HG03064 (cell line): Measurements from ENCODE around the gene TTC28.
"Not testable (repeated sequence)": the region's sequence is repeated elsewhere in the genome, so short reads cannot be mapped to it uniquely, and the experiment has no call there.

Experiments used
- ATAC-seq: cut with Tn5 transposase; IDR thresholded peaks from one replicate; pipeline ENCODE4 v1.9.1; 2021; ENCODE audit warnings: low read depth; ENCODE audit not compliant: unreplicated experiment

Gene TTC28

DNA sequence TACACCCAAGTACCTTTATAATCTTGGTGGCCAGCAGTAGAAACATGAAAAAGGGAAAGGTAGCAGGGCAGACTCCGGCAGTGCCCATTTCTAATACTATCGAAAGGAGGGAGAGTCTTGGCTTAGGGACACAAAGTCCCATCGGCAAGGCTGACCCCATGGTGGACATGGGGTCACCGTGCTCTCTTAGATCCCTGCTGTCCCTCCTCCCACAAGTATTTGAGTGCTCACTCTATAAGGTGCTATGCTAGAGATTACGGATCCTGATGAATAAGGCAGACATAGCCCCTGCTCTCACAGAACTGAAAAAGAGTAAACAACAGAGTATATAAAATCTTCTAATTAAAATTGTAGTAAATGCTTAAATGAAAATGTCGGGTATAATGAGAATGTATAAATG is 588.2 kb downstream of the TTC28 start:
- no peak for ATAC-seq

DNA sequence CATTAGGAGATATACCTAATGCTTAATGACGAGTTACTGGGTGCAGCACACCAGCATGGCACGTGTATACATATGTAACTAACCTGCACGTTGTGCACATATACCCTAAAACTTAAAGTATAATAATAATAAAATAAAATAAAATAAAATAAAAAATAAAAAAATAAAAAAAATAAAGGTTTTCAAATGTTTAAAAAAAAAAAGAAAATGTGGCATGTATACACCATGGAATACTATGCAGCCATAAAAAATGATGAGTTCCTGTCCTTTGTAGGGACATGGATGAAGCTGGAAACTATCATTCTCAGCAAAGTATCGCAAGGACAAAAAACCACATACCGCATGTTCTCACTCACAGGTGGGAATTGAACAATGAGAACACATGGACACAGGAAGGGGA is 590.1 kb downstream of the TTC28 start:
- ATAC-seq, result not testable (repeated sequence)

DNA sequence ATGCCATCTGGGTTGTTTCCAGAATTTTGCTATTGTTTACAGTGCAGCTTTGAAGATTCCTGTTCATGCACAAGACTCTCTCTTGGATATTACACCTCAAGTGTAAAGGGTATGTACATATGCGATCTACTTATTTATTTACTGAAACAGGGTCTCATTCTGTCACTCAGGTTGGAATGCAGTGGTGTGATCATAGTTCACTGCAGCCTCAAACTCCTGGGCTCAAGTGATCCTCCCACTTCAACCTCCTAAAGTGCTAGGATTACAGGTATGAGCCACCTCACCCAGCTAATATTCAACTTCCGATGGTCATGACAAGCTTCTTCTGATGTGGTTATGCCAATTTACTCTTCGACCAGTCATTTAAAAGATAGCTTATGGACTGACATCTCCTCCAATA is 602.5 kb downstream of the TTC28 start:
- ATAC-seq, result no peak

DNA sequence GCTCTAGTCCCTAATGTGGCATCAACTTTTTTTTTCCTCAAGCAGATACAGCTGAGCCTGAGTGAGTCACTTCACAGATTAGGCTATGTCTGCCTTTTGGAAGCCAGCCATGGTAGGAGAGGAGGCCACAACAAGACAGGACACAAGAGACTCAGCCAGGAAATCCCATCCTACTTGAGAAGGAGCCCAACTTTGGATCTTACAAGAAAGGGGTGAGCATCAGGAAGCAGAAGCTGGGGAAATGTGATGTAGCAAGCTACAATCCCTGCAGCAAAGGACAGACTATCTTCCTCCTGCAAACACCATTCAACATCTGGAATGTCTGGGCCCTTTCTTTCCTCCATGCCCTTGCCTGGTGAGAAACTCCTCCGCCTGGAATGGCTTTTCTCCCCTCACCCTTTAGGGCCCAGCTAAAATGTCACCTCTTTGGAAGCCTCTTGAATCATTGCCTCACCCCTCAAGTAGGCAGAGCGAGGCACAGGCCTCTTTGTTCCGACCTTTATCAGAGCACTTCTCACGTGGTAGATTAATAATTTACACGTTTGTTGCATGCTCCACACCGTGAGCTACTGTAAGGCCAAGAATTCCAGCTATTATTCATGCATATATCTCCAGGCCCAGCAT is 604.2 kb downstream of the TTC28 start:
- no peak for ATAC-seq

DNA sequence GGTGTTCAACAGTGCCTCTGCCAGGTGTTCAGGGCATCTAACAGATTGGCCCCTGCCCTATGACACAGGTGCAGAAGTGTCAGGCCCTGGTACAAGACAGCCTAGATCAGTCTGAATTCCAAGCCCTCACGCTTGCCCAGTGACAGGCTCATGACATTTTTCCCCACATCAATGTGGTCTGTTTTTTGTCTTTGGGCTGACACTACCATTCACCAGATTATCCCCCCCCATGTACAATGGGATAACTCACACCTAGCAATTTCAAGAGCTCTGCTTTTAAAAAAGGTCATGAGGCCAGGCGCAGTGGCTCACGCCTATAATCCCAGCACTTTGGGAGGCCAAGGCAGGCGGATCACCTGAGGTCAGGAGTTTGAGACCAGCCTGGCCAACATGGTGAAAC is 605.1 kb downstream of the TTC28 start:
- ATAC-seq, result no peak

DNA sequence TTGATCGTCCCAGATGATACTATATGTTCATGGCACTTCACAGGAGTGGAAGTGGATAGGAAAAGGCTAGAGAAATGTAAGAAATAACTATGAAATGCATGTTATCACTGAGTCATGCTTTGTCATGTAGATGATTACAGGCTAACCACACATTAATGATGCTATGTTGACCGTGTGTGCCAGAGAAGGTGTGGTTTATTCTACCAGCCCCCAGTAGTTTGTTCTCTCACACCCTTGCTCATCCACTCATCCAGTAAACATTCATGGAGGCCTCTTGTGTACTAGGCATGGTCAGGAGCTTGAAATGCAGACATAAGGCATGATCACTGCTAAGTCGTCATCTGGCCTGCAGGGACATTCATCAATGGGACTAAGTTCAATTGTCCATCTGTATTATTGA is 607.6 kb downstream of the TTC28 start:
- ATAC-seq, result no peak

DNA sequence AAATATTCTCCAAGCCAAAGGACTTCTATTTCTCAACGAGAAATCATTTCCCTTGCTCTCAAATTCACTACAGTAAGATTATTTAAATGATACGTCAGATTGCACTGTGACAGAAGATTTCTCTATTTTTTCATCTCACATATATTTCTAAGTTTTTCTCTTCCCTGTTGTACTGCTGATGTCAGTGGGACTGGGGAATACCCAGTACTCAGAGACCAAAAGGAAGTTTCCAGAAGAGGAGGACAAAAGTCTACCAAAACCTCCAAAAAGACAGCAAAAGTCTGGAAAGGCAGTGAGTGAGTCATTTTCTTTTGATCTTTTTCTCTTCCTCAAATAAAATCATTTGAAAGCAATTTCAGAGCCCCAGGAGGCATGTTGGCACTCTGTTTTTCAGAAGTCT is 610.8 kb downstream of the TTC28 start:
- ATAC-seq, result no peak

DNA sequence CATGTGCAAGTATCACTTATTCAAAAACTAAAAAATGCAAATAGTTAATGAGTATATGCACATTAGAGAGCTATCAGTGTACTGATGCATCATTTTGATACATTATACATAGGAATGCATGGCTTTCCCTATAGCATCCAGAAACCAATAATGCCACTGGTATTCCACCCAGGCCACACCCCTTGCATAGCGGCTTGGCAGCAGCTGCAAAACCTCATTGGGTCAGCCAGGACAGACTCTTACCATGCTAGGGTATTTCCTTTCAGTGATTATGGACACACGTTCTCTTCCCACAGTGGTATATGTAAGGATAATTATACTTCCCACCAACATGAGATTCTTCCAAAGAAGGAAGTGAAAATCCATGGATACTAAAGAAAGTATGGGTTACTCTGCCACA is 614.7 kb downstream of the TTC28 start:
- ATAC-seq, result no peak

DNA sequence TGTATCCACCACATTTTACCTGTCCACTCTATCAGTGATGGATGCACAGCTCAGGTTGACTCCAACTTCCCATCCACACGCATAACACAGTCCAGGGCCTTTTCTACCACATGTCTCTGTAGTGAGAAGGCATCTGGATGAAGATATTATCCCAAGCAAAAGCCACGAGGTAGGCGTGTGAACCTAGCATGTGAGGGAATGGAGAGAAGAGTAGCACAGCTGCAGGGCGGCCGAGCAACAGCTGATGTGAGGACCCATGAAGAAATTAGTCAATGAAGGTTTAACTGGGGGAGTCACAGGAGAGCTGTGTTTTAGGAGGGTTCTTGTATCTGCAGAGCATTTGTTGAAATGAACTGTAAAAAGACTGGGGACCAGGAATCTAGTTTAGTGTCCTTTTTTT is 616.0 kb downstream of the TTC28 start:
- ATAC-seq, result no peak

DNA sequence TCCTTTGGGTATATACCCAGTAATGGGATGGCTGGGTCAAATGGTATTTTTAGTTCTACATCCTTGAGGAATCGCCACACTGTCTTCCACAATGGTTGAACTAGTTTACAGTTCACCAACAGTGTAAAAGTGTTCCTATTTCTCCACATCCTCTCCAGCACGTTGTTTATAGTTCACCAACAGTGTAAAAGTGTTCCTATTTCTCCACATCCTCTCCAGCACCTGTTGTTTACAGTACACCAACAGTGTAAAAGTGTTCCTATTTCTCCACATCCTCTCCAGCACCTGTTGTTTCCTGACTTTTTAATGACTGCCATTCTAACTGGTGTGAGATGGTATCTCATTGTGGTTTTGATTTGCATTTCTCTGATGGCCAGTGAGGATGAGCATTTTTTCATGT is 619.0 kb downstream of the TTC28 start:
- ATAC-seq, result not testable (repeated sequence)

DNA sequence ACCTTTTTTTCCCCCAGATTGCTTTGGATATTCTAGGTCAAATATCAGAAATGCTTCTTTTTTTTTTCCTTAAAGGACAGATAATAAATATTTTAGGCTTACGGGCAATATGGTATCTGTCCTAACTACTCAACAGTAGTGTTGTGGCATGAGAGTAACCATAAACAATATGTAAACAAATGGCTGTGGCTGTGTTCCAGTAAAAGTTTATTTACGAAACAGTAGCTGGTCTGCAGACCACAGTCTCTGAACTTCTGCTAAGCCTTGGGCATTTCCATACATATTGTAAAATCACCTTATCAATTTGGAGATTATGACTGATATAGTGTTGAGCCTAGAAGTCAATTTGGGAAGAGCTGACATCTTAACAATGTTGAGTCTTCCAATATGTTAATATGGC is 621.6 kb downstream of the TTC28 start:
- no peak for ATAC-seq

DNA sequence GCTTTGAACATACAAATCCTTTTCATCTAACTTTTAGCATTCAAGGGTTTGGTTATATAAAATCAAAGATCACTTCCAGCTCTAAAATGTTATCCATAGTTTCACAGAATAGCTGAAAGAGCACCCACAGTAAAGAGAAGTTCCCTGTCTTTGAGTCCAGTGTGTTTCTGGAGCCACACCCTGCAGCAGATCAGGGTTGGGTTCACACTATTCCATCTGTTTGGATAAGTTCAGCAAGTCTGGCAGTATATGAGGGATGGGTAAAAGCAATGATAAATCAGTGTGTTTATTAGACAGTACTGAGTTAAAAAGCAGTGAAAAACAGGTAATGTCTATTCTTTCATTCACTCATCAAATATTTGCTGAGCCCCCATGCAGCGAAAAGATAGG is 624.8 kb downstream of the TTC28 start:
- no peak for ATAC-seq

DNA sequence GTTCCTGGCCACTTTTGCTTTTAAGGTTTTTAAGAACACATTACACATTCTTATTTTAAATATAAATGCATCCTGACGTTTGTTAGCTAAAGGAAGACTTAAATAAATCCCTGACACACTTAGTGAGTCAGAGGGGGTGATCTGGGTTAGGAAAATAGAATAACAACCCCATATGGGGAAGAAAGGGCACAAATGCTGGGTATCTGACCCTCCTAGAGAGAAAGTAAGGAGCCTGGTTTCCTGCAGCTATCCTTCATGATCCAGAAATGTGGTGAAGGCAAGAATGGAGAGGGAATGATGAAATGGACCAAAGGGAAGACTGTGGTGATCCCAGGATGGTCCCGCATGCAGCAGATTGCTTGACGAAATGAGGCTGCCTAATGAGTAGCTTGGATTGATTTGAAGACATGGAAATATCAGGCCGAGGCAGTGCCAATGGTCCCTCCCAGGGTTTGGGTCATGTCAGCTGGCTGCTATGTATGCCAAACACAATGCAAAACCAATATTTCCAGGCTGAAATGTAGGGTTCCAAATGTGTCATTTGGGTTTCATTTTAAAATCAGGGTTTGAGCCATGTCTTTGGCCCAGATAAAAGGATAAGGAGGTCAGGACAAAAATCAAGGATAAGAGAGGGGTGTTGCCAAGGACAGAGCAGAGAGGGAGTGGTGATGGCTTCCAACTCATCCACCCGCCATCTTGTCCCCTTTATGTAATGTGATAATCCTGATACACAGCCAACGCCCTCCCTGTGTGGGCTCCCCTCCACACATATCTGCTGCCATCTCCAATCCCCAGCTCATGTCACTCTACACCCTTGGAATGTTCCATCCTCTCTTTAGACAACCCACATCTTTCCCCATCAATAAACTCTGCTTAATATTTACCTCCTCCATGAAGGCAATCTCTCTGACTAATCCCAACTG is 625.5 kb downstream of the TTC28 start:
- ATAC-seq, result no peak

DNA sequence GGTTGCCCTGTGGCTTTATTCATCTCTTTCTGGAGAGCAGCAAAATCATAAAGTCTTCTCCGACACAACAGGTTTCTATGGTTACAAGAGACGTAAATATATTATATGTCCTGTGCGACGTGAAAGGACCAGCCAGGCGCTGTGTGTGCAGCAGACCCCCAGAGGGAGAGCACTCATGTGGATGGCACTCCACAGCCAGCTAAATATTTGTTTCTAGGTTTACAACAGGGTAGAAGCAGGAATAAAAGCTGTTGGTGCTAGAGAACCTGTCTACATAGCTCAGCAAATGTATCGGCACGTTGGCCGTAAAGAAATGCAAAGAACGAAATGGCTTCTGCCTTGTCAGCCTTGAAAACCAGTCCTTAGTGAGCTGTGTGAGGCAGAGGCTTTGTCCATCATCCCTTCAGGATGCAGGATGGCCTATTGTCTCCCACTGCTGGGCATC is 626.8 kb downstream of the TTC28 start:
- no peak for ATAC-seq

DNA sequence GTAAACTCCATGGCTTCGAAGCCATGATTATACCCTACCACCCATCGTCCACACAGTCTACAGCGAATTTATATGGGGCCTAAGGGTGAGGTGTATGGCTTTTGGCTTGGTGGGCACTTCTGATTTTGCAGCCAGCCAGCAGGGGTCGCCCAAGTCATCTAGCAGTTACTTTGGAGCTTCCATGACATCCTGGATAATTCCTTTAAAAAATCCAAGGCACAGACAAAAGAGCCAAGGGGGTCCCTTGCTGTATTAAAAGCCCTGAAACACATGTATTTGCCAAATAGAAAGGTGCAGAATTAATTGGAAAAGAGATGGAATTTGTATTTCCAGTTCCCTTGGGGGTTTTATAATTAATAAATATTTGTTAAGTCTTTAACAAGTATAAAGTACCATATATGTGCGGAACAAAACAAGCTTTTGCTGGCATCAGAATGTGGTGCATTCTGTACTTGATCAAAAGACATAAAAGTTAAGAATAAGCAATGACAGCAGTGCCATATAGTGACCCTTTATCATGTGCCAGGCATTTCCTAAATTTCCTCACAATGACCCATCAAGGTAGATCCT is 627.8 kb downstream of the TTC28 start:
- no peak for ATAC-seq

DNA sequence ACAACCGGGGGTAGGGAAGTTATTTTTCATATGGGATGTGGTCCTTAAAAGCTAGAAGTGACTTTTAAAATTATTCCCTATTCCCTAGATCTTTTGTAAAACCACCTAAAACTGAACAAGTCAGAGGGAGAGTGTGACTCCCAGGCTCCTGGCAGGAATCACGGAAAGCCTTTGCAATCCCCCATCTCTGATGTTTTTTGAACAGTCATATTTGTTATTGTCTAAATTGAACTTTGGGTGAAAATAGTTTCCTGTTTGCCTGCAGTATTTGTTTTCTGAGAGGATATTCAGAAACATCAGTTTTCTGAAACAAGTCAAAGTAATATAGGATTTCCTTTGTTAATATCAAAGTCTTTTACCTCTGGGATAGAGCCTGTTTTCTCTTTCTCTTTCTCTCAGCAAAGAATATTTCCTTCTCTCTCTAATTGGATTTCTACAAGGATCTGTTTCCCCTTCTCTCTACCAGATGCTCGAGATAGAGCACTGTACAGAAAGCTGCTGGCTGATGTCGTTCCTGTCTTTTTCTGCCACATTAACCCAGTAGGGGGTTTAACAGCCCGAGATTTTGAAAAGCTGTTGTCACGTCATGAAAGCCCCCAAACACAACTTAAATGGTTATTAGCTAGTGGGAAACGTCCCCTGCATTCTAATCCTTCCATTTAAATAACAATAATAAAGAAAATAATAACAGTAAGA is 628.4 kb downstream of the TTC28 start:
- ATAC-seq, result no peak

DNA sequence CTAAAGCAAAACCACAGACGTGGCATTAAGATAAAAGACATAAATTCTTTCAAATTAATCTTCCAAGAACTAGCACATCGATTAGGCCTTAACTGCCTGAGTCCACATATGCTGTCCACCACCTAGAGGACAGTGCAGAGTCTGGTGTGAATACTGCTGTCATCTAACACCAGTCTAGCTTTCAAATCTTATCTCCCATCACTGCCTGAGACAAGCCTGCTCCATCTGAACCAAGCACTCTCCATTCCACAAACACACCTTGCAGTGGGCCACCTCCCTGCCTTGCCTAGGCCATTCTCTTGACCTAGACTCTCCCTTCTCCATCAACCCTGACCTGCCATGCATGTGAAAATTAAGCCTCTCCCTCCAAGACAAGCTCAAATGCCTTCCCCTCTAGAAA is 631.1 kb downstream of the TTC28 start:
- no peak for ATAC-seq

DNA sequence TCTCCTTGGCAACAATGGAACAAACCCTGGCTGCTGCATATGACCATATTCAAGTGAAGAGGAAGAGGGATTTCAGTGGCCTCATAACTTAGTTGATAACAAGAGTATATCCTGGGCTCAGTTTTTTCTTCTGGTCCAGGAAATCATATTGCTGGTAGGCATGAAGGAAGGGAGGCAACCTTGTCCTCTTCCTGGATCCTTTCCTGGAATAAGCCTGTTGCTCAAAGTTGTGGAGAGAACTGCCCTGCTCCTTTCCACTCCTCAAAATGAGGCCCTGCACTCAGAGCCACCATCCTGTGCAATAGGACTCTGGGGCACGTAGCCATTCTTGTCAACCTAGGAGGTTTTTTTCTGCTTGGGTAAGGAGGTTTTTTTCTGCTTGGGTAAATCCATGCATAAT is 631.9 kb downstream of the TTC28 start:
- ATAC-seq, result no peak

DNA sequence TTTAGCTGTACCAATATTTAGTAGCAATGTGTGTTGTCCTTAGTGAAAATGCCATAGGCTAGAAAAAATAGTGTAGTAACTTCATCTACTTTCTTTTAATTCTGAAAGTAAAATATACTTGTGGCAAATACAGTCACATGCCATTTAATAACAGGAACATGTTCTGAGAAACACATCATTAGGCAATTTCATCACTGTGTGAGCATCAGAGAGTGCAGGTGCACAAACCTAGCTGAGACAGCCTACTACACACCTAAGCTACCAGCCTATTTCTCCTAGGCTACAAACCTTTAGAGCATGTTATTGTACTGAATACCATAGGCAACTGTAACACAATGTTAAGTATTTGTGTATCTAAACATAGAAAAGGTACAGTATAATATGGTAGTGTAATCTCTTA is 633.5 kb downstream of the TTC28 start:
- no peak for ATAC-seq

DNA sequence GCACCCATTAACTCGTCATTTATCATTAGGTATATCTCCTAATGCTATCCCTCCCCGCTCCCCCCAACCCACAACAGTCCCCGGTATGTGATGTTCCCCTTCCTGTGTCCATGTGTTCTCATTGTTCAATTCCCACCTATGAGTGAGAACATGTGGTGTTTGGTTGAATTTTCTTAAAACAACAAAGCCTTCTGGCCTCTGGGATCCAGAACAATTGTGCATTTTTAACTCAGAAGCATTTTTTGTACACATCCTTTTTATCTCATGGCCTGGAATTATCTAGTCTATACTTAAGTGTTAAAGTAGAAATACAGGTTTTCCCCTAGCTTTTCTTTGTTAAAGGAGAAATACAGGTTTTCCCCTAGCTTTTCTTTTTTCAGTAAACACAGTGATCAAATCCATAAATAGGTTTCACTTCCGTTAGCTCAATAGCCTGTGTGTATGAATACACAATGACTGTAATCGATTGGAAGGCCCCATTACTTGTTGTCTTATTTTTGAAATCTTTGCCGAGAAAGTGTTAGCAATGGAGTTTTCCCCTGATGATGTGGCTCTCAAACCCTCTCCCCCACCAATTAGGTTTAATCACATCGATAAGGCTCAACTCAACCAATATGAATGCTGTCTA is 635.0 kb downstream of the TTC28 start:
- no peak for ATAC-seq

DNA sequence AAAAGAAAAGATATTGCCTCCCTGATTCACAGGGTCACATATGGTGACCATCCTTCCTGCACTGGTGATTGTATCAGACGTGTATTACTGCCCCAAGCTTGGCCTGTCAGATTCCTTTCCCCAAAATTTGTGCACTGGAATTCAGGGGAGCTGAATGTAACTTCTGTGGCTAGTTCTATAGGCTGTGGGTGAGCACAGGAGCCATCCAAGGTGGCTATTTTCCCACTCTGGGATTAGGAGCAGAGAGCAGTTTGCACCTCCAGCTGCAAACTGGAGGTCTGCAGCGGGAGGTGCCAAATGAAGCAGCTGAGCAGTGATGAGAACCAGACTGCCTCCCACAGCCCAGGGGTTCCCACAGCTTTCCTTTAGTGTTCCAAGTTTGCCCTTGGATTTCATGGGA is 636.4 kb downstream of the TTC28 start:
- ATAC-seq, result no peak
